GM08714 (cell line): Measurements from ENCODE around the gene DEFB131B.
"Not testable (repeated sequence)": the region's sequence is repeated elsewhere in the genome, so short reads cannot be mapped to it uniquely, and the experiment has no call there.

Experiments
- H3K4me3 ChIP-seq: fragments of 200-500 bp; sonication (Bioruptor generic); 2 replicates; pipeline ENCODE4 v1.5.1; 2014; ENCODE audit warnings: mild to moderate bottlenecking, low read length, inconsistent platforms
- ZNF274 ChIP-seq: IDR thresholded peaks from 2 replicates; pipeline ENCODE4 v1.6.1; 2012; ENCODE audit warnings: mild to moderate bottlenecking, low read depth, low read length

Gene DEFB131B

GRCh38 chr11:71895961-71896360, 17.7 kb downstream of the DEFB131B start:
- no peak overlapping the region for H3K4me3 ChIP-seq
- no peak for TF ChIP-seq ZNF274

GRCh38 chr11:71901137-71901536, 22.9 kb downstream of the DEFB131B start:
- not testable (repeated sequence) for H3K4me3 ChIP-seq

GRCh38 chr11:71908218-71908617, 30.0 kb downstream of the DEFB131B start:
- no peak overlapping the region for H3K4me3 ChIP-seq
- TF ChIP-seq ZNF274: no peak

- not testable (repeated sequence) for H3K4me3 ChIP-seq
Observed at GRCh38 chr11:71910775-71911174, 32.5 kb downstream of the DEFB131B start.

- not testable (repeated sequence) for H3K4me3 ChIP-seq
Observed at GRCh38 chr11:71911321-71911985, 33.2 kb downstream of the DEFB131B start.

GRCh38 chr11:71911986-71912340, 33.7 kb downstream of the DEFB131B start:
- not testable (repeated sequence) for H3K4me3 ChIP-seq

GRCh38 chr11:71913756-71914526, 35.7 kb downstream of the DEFB131B start:
- TF ChIP-seq ZNF274: no peak
- H3K4me3 ChIP-seq: no peak overlapping the region

GRCh38 chr11:71914617-71915189, 36.5 kb downstream of the DEFB131B start:
- no peak for TF ChIP-seq ZNF274
- no peak overlapping the region for H3K4me3 ChIP-seq

GRCh38 chr11:71917646-71918140, 39.4 kb downstream of the DEFB131B start:
- H3K4me3 ChIP-seq: no peak overlapping the region
- TF ChIP-seq ZNF274: no peak

GRCh38 chr11:71927820-71928736, 49.8 kb downstream of the DEFB131B start, which contains the start of gene XNDC1N:
XNDC1N (minus strand) TSS chr11:71928594; CDS start chr11:71923353, 5,241 bp downstream.
- no peak for TF ChIP-seq ZNF274
- H3K4me3 ChIP-seq: peak within 1 kb of the TSS; percentile 86

GRCh38 chr11:71928737-71929443, 50.6 kb downstream of the DEFB131B start, which contains the start of gene RNF121:
RNF121 (plus strand) TSS chr11:71929046; CDS start chr11:71929062, 16 bp downstream.
- TF ChIP-seq ZNF274: no peak
- H3K4me3 ChIP-seq: peak within 1 kb of the TSS; percentile 86

GRCh38 chr11:71929491-71929890, 51.2 kb downstream of the DEFB131B start:
- no peak for TF ChIP-seq ZNF274
- peak overlapping the region; percentile 86 for H3K4me3 ChIP-seq

- no peak for TF ChIP-seq ZNF274
Observed at GRCh38 chr11:71930556-71931244, 52.4 kb downstream of the DEFB131B start.

More at GRCh38 chr11:71930556-71931244, 52.4 kb downstream of the DEFB131B start:
- peak overlapping the region; percentile 86 for H3K4me3 ChIP-seq
